Epidermal melanocyte (primary cell): ENCODE data around the gene SLX4.
"Not testable (repeated sequence)": the region's sequence is repeated elsewhere in the genome, so short reads cannot be mapped to it uniquely, and the experiment has no call there.

Experiments used
- DNase-seq: peaks from one replicate; pipeline ENCODE4 v3.0.0; 2011; ENCODE audit warnings: low spot score; ENCODE audit not compliant: insufficient read length

SLX4 gene

DNA sequence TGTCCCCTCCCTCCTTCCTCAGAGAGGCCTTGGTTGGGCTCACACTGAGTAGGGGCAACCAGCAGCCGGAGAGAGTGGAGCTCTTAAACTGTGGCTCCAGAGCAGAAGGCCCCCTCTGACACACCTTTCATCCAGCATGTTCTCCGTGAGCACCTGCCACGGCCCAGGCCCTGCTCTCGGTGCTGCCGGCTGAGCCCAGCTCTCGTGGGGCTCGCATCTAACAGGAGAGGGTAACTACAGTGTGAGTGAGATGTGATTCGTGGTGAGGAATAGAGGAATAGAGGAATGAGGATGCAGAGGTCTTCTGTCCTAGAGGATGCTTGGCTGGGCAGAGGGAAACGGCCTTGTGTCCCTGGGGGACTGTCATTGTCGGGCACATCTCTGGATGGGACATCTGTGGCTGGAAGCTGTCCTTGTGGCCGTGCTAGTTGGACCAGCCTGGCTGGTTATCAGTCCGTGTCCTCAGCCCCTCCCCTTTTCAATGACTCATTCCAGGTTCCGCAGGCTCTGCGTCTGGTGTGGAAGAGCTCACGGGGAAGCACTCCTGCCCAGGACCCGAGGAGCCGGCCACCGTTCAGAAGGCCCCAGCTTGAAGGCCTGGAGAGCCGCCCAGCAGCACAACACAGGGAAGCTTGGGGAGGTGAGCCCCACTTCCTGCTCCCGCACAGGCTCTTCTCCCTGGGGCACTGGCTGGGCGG lies 31.1 kb upstream of the SLX4 start:
- DNase-seq, result no peak

DNA sequence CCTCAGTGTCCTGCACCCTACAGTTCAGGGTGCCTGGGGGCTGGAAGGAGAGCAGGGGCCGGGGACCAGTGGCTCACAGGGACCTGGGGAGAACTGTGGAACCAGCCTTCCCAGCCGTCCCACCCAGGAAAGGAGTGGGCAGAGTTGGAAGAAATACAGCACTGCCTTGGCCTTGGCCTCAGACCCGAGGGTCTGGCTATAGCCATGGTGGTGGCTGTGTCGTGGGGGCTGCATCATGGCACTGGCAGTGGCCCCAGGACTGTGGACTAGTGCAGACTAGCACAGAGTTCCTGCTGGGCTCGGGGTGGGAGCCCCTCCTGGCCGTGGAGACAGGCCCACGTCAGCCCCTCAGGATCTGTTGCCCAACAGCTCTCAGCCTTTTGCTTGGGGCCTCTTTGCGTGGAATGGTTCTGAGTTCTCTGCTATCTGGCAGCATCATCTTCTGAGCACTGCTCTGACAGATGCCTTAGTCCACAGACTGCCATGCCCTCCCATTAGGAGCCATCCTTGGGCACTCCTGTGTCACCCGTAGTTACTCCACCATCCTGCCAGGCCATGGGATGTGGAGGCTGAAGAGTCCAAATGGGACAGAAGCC lies 30.5 kb upstream of the SLX4 start:
- no peak for DNase-seq

DNA sequence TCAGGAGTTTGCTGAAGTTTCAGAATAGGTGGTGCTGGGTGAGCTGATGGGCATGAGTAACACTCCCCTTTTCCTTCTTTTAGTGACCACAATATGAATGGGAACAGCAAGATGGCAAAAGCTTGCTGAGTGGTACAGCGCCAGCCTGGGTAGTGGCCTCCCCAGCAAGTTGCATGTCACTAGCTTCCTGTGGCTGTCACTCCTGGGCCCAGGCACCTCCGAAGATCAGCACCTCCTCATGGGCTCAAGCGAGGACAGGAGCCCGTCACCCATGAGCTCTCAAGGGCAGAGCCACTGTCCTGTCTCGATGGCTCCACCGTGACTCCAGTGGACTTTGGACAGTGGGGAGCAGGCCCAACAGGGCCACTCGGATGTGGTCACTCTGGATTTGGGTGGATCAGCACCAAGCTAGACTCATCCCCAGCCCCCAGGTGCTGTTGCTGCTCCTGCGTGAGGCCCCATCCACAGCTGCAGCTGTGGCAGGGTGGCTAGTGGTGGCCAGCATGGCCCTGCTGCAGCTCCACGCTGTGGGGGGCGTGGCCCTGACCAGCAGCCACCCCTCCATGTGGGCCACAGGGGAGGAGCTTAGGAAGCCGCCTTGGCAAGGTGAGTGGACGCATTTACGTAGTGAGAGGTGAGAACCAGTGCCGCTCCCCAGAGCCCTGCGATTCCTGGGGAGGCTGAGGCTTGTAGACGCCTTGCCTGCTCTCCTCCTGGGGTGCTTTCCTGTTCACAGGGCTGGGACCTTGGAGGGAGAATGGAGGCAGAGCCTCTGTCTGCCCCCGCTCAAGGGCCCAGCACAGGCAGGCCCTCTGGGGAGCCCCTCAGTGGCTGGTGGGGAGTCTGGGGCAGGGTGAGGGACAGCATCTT lies 29.5 kb upstream of the SLX4 start:
- DNase-seq, result no peak

DNA sequence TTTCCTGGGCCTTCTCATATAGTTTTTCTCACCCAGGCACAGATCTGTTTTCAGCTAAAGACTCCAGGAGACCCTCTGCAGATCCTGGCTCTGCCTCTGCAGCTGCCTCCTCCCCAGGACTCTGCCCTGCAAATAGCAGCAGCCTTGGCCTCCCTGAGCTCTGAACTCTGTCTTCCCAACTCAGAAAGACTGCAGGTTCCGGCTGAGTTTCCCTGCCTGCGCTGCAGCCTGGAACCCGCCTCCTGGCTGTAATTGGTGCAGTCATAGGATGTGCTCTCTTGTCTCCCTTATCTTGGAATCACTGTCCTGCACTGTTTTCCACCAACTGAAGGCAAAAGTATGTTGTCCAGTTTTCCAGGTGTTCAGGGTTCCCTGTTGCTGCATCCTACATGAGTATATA lies 28.8 kb upstream of the SLX4 start:
- DNase-seq, result no peak

DNA sequence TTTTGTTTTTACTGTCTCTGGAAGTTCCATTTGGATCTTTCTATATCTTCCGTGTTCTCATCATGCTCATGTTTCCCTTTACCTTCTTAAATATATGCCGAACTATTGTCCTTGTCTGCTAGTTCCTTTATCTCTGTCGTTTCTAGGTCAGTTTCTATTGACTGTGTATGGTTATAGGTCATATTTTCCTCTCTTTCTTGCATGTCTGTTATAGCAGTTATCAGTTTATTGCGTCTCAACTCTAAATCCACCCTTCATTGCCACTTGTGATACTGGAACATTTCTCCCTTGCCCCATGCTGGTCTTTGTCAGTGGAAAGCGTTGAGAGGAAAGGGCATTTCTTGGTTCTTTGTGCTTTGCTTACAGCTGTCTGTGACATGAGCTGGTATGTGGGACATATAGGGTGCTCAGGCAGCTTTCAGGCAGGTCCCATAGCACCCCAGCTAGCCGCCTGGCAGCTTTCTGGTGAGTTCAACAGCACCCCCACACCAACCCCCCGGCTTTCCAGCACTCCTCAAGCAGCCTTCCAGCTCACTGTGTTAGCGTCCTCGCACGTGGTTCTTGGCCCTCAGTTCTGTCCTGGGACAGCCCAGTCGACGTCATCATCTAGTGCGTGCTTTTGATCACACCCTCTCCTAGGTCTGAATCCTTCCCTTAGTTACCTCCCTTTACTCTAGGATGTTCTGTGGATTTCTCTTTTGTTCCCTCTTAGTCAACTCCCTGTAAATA lies 27.7 kb upstream of the SLX4 start:
- DNase-seq, result no peak

DNA sequence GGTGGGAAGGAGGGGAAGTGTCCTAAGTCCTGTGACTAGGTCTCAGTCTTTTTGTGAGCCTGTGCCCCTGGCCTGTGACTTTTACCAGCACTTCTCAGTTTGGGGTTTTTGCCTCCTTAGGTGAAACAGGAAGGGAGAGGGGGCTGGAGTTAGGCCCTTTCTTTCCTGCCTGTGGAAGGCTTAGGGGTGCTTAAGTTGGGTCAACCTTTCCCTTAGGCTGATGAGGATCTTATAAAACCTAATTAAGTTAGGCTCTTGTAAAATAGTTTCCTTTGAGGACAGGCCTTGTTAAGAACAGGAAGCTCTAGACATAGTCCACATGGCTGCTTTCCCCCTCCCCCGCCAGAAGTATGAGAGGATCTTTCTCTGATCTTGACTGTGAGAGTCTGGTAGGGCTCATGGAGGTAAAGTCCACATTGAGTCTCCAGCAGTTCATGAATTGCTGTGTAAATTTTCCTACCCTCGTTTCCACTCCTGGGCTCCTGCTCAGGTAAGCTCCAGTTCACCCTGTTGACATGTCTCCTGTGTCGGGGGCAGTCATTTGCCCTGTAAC lies 26.0 kb upstream of the SLX4 start:
- no peak for DNase-seq

DNA sequence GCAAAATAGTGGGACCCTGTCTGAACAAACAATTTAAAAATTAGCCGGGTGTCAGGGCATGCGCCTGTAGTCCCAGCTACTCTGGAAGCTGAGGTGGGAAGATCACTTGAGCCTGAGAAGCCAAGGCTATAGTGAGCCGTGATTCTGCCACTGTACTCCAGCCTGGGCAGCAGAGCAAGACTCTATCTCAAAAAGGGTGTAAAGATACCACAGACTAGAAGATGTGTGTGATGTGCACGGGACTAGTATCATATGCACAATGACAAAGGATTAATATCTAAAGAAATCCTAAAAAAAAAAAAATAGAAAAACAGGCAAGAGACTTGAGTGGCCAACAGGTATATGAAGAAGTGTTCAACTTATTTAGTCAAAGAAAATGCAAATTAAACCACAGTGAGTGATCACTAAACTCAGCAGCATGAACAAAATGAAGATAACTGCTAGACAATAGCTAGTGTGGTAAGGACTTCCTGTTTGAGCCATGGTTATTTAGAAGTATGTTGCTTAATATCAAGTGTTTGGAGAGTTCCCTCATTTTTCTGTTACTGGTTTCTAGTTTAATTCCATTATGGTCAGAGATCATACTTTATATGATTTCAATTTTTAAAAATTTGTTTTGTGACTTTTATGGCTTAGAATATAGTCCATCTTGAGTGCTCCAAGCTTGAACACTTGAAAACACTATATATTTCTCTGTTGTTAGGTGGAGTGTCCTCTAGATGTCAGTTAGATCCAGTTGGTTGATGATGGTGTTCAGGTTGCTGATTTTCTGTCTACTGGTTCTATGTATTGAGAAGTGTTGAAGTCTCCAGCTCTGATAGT lies 14.7 kb upstream of the SLX4 start:
- no peak for DNase-seq

DNA sequence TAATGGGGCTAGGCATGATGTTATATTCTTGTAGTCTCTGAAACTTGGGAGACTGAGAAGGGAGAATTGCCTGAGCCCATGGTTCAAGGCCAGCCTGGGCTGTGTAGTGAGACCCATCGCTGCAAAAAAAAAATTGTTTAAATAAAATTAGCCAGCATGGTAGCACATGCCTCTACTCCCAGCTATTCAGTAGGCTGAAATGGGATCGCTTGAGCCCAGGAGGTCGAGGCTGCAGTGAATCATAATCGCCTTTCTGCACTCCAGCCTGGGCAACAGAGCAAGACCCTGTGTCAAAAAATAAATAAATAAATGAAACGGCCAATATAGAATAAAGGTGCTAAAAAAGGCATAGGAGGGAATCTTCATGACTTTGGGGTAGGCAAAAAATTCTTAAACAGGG lies 13.9 kb upstream of the SLX4 start:
- DNase-seq, result no peak

DNA sequence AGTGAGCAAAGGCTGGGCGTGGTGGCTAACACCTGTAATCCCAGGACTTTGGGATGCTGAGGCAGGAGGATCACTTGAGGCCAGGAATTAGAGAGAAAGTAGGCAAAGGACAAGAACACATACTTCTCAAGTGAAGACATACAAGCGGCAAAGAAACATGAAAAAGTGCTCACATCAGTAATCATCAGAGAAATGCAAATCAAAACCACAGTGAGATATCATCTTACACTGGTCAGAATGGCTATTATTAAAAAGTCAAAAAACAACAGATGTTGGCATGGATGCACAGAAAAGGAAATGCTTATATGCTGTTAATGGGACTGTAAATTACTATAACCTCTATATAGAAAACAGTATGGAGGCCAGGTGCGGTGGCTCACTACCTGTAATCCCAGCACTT lies 12.2 kb upstream of the SLX4 start:
- DNase-seq, result no peak

DNA sequence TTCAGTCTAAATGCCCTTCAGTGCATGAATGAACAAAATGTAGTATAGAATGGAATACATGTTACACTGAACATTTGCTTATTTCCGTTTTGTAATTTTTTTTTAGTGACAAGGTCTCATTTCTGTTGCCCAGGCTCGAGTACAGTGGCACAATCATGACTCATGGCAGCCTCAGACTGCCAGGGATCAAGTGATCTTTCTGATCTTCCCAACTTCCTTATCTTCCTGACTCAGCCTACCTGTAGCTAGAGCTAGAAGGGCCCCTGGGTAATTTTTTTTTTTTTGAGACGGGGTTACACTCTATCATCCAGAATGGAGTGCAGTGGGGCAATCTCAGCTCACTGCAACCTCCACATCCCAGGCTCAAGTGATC lies 7.3 kb upstream of the SLX4 start:
- DNase-seq, result no peak

DNA sequence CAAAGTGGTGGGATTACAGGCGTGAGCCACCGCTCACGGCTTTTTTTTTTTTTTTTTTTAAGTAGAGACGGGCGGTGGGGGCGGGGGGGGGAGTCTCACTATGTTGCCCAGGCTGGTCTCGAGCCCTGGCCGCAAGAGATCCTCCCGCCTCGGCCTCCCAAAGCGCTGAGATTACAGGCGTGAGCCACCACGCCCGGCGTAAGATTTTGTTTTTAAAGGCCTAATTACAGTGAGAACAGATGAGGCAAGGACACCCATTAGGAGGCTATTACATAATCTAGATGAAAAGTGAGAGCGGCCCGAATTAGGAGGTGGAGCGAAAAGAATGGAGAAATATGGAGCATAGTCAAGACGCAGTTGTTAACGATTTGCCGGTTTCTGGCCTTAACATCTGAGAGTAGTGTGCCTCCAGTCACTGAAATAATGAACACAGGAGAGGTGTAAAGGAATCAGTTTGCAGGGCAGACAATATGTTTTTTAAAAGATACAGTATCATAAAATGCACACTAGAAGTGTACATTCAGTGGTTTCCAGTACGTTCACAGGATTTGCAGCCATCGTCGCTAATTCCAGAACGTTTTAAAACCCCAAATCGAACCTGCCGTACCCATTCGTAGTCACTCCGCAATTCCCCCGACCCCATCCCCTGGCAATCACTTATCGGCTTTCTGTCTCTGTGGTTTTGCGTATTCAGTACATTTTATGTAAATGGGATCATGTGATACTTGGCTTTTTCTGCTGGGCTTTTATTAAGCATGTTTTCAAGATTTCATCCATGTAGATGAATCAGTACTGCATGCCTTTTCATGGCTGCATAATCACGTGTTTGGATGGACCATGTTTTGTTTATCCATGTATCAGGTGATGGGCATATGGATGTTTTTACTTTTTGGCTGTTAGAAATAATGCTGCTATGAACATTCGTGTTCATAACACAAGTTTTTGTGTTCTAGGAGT lies 1.4 kb upstream of the SLX4 start:
- no peak for DNase-seq

DNA sequence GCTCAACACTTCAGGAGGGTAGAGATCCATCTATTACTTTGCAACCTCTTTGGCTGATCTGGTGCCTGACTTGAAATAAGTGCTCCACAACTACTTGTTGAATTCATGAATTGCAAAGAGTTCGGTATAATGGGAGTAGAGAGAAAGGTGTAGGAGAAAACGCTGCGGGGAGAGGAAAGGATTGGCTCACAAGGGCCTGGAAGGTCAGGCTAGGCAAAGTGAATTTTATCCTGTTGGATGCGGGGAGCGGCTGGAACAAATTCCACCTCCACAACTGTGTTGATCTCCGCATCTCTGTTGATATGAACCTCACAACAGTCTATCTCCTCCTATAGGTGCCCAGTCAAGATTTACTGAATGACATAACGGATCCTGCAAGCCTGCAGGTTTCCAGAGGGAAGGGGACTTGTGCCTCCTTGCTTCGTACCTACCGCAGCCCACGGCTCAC lies 684 bp downstream of the SLX4 start:
- no peak for DNase-seq

DNA sequence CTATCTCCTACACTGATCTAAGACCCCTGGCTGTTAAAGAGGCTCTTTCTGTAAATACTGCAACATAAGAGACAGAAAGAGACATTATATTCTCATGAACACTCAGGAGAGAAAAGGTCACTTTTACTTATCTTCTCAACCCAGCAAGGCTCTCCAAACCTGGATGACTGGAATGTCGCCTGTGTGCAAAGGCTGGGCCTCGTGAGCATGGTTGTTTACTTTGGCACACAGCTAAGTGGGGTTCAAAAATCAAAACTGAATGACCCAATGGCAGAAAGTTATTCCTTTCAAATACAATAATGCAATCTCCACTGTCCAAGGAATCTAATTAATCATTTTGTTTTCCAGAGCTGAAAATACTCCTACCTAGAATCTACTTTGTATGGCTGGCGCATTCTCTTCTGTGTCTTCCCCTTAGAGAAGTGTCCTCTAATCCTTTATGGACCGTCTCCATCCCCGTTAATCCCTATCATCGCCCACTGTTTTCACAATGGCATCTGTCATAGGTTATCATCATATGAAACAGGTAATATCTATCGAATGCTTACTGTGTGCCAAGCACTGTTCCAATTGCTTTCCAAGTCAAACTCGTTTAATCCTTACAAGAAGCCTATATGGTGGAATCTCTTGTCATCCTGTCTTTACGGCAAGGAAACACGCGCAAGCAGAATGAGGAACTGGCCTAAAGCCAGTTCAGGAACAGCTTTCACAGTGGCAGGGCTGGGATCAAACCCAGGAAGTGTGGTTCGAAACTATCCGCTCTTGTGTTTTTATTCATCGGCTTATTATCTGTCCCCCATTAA lies 1.3 kb downstream of the SLX4 start:
- DNase-seq, result peak; percentile 7

DNA sequence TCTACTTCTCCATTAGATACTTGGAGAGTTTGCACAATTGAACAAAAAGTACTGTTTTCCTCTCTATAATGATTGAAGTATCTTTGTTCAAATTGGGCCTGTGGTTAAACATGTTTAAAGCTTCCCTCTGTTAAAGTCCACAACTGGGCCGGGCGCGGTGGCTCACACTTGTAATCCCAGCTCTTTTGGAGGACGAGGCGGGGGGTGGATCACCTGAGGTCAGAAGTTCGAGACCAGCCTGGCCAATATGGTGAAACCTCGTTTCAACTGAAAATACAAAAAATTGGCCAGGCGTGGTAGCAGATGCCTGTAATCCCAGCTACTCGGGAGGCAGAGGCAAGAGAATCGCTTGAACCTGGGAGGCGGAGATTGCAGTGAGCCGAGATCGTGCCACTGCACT lies 2.4 kb downstream of the SLX4 start:
- DNase-seq, result not testable (repeated sequence)

DNA sequence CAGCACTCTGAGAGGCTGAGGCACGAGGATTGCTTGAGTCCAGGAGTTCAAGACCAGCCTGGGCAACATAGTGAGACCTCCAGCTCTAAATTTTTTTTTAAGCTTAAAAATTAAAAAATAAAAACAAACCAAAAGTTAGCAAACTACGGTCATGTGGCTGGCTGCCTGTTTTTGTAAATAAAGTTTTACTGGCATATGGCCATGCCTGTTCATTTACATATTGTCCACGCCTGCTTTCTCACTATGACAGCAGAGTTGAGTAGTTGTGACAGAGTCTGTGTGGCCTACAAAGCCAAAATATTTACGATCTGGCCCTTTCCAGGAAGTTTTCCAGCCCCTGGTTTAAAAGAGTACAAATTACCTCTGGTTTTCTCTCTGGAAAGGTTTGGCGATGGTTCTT lies 3.3 kb downstream of the SLX4 start:
- DNase-seq, result no peak

DNA sequence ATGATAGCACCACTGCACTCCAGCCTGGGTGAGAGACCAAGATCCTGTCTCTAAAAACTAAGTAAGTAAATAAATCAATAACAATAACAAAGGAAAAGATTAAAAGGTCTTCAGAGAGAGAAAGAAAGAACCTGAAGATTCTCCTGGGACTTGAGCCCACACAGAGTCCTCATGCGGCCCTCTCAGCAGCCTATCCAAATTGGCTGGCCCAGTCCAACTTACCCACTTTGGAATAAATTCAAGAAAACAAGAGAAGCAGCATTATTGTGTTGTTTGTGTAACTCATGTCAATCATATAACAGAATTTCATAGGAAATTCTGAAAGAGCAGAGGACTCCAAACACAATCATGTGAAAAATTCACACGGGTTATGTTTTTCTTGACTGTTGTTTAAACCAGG lies 3.8 kb downstream of the SLX4 start:
- no peak for DNase-seq

DNA sequence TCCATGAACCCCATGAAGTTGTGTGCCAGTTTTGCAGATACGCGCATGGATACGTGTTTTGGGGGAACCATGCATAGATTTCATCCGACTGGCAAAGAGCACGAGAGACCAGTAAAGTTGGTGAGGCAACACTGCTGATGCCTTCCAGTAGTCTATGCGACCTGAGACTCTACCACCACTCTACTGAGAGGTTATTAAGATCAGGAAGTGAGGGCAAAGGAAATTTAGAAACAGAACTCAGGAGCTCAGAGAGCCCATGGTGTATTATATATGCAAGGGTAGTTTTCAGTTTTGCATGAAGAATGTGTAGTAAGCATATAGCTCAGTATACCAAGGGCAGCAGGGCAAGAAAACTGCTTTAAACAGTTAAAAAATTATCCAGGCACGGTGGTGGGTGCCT lies 4.2 kb downstream of the SLX4 start:
- no peak for DNase-seq

DNA sequence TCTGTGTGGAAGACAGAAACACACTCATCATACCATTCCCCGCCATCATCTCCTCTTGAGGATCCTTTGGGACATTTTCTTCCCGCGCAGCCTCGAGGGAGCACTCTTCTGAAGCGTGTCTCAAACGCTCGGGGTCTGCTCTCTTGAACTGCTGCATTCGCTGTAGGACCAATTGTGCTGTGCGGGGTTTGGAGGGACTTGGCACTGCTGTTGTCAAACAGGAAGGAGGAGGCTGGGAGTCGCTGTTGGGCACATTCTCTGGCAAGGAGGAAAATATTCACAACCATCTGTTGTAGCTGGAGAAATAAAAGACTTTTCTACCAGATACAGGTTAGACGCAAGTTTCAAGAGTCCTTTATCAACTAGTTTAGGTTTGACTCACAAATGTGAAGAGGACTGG lies 5.0 kb downstream of the SLX4 start:
- no peak for DNase-seq

DNA sequence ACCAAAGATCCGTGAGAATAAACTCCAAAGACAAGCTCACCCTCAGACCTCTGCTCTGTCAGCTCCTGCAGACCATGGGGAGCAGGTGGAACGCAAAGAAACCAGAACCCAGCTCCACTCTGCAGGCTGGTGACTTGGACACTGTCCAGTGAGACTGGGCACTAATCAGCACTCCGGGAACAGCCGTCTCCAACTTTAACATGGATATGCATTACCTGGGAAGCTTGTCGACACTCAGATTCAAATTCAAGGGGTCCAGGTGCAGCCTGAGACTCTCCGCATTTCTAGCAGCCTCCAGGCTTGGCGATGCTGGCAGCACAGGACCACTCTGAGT lies 9.1 kb downstream of the SLX4 start:
- DNase-seq, result peak; percentile 7
